H9 (cell line): ENCODE measurements around the gene C1orf185. TPM values are rescaled to one million over a fixed set of nuclear protein-coding genes. Genes with fewer than 3 reads are reported as not detected.

Experiments
- DNase-seq: peaks from one replicate; pipeline ENCODE4 v3.0.0-alpha.2; 2017
- H2AFZ ChIP-seq: one replicate; pipeline ENCODE4 v1.6.1; 2013; ENCODE audit warnings: mild to moderate bottlenecking, low read length, control low read depth, moderate library complexity
- H2AK5ac ChIP-seq: 2 replicates; pipeline ENCODE4 v1.6.1; 2013; ENCODE audit warnings: low read length, control low read depth, mixed read lengths; ENCODE audit not compliant: insufficient read length
- H2BK120ac ChIP-seq: one replicate; pipeline ENCODE4 v1.6.1; 2013; ENCODE audit warnings: low read depth, mild to moderate bottlenecking, low read length, control low read depth, inconsistent platforms; ENCODE audit not compliant: poor library complexity, severe bottlenecking
- H2BK12ac ChIP-seq: 2 replicates; pipeline ENCODE4 v1.6.1; 2013; ENCODE audit warnings: low read length, control low read depth, mixed read lengths, low read depth; ENCODE audit not compliant: insufficient read length
- H2BK15ac ChIP-seq: 2 replicates; pipeline ENCODE4 v1.6.1; 2013; ENCODE audit warnings: low read depth, low read length, control low read depth
- H2BK20ac ChIP-seq: one replicate; pipeline ENCODE4 v1.6.1; 2013; ENCODE audit warnings: low read depth, mild to moderate bottlenecking, low read length, control low read depth, inconsistent platforms; ENCODE audit not compliant: poor library complexity, severe bottlenecking
- H2BK5ac ChIP-seq: 2 replicates; pipeline ENCODE4 v1.6.1; 2013; ENCODE audit warnings: low read length, control low read depth, mixed read lengths; ENCODE audit not compliant: insufficient read length
- H3K14ac ChIP-seq: 2 replicates; pipeline ENCODE4 v1.6.1; 2013; ENCODE audit warnings: low read length, control low read depth; ENCODE audit not compliant: insufficient read depth
- H3K18ac ChIP-seq: 2 replicates; pipeline ENCODE4 v1.6.1; 2013; ENCODE audit warnings: low read depth, mild to moderate bottlenecking, mixed read lengths, low read length, control low read depth; ENCODE audit not compliant: insufficient read length
- H3K23ac ChIP-seq: 2 replicates; pipeline ENCODE4 v1.6.1; 2013; ENCODE audit warnings: low read length, control low read depth, mixed read lengths, low read depth; ENCODE audit not compliant: insufficient read length
- H3K23me2 ChIP-seq: 2 replicates; pipeline ENCODE4 v1.6.1; 2013; ENCODE audit warnings: low read depth, mild to moderate bottlenecking, mixed read lengths, low read length, control low read depth; ENCODE audit not compliant: insufficient read length, poor library complexity, severe bottlenecking
- H3K27ac ChIP-seq: 2 replicates; pipeline ENCODE4 v1.5.1; 2013; ENCODE audit warnings: low read length, control low read depth, mixed read lengths, low read depth; ENCODE audit not compliant: insufficient read length
- H3K27me3 ChIP-seq: 2 replicates; pipeline ENCODE4 v1.6.1; 2013; ENCODE audit warnings: low read length, control low read depth, inconsistent platforms; ENCODE audit not compliant: insufficient read depth
- H3K4ac ChIP-seq: 2 replicates; pipeline ENCODE4 v1.6.1; 2013; ENCODE audit warnings: low read depth, mild to moderate bottlenecking, control low read depth, inconsistent platforms, low read length, moderate library complexity
- H3K4me1 ChIP-seq: 2 replicates; pipeline ENCODE4 v1.6.1; 2013; ENCODE audit warnings: low read length, control low read depth, inconsistent platforms; ENCODE audit not compliant: insufficient read depth
- H3K4me2 ChIP-seq: 2 replicates; pipeline ENCODE4 v1.6.1; 2013; ENCODE audit warnings: low read length, control low read depth, mixed read lengths; ENCODE audit not compliant: insufficient read length, insufficient read depth
- H3K56ac ChIP-seq: 2 replicates; pipeline ENCODE4 v1.6.1; 2013; ENCODE audit warnings: low read depth, mild to moderate bottlenecking, mixed read lengths, low read length, control low read depth; ENCODE audit not compliant: insufficient read length
- H3K79me1 ChIP-seq: 2 replicates; pipeline ENCODE4 v1.6.1; 2013; ENCODE audit warnings: low read depth, mild to moderate bottlenecking, moderate library complexity, low read length, control low read depth, inconsistent platforms; ENCODE audit not compliant: insufficient read depth, poor library complexity, severe bottlenecking
- H3K79me2 ChIP-seq: 2 replicates; pipeline ENCODE4 v1.6.1; 2013; ENCODE audit warnings: low read length, control low read depth, inconsistent platforms; ENCODE audit not compliant: insufficient read depth
- H3K9ac ChIP-seq: 2 replicates; pipeline ENCODE4 v1.6.1; 2013; ENCODE audit warnings: low read length, control low read depth, mixed read lengths; ENCODE audit not compliant: insufficient read length; ENCODE audit errors: extremely low read depth
- H3K9me3 ChIP-seq: one replicate; pipeline ENCODE4 v1.6.1; 2013; ENCODE audit warnings: low read depth, low read length, inconsistent platforms; ENCODE audit not compliant: control insufficient read depth
- H3T11ph ChIP-seq: one replicate; pipeline ENCODE4 v1.6.1; 2013; ENCODE audit warnings: mild to moderate bottlenecking, low read length, control low read depth, inconsistent platforms
- H4K20me1 ChIP-seq: one replicate; pipeline ENCODE4 v1.6.1; 2013; ENCODE audit not compliant: control insufficient read depth, insufficient read length, insufficient read depth
- H4K5ac ChIP-seq: 2 replicates; pipeline ENCODE4 v1.6.1; 2013; ENCODE audit warnings: low read depth, mild to moderate bottlenecking, mixed read lengths, low read length, control low read depth; ENCODE audit not compliant: insufficient read length
- H4K8ac ChIP-seq: replicated peaks from 2 replicates; pipeline ENCODE4 v1.6.1; 2013; ENCODE audit warnings: low read length, control low read depth, mixed read lengths, low read depth; ENCODE audit not compliant: insufficient read length
- H4K91ac ChIP-seq: 2 replicates; pipeline ENCODE4 v1.6.1; 2013; ENCODE audit warnings: low read depth, mild to moderate bottlenecking, moderate library complexity, mixed read lengths, low read length, control low read depth; ENCODE audit not compliant: insufficient read length
- H3K27ac Mint-ChIP-seq, 3 experiments: 2 replicates in 2 of 3; 3 replicates in 1 of 3; pipeline ENCODE4 v1.8.0; 2020 to 2021; ENCODE audit warnings: mixed read lengths in 3 of 3, mild to moderate bottlenecking in 1 of 3, moderate library complexity in 1 of 3
- H3K27me3 Mint-ChIP-seq: 2 replicates; pipeline ENCODE4 v1.8.0; 2021; ENCODE audit warnings: low read depth, mild to moderate bottlenecking, moderate library complexity, mixed read lengths
- H3K36me3 Mint-ChIP-seq, 3 experiments: 2 replicates in 2 of 3; 3 replicates in 1 of 3; pipeline ENCODE4 v1.8.0; 2020 to 2021; ENCODE audit warnings: low read depth in 3 of 3, mixed read lengths in 3 of 3; ENCODE audit not compliant: insufficient read depth in 1 of 3
- H3K4me1 Mint-ChIP-seq, 2 experiments: 2 replicates each; pipeline ENCODE4 v1.8.0; 2020; ENCODE audit warnings: mixed read lengths in 2 of 2
- H3K4me3 Mint-ChIP-seq, 2 experiments: 2 replicates in 1 of 2; 3 replicates in 1 of 2; pipeline ENCODE4 v1.8.0; 2020 to 2021; ENCODE audit warnings: mild to moderate bottlenecking in 2 of 2, mixed read lengths in 2 of 2, moderate library complexity in 1 of 2
- H3K9me3 Mint-ChIP-seq, 2 experiments: 2 replicates in 1 of 2; 3 replicates in 1 of 2; pipeline ENCODE4 v1.8.0; 2020; ENCODE audit warnings: mild to moderate bottlenecking in 2 of 2, mixed read lengths in 2 of 2, moderate library complexity in 1 of 2
- WGBS: extraction: QIAGEN DNeasy Blood & Tissue Kit; methylation state at CpG from one replicate; pipeline ENCODE4 v1.1.7; 2013; ENCODE audit warnings: missing lambda C conversion rate, low lambda C conversion rate, mixed read lengths; ENCODE audit not compliant: insufficient read length; ENCODE audit errors: extremely low coverage; 5-methylcytosine and 5-hydroxymethylcytosine counted together
- total RNA-seq: library from RNA; stranded (reverse); gene quantifications from 2 replicates; pipeline ENCODE4 v1.2.1, GENCODE V29; 2021
- TF ChIP-seq, protein P1 (sequence below): fragments of 200-600 bp; sonication (generic); conservative IDR thresholded peaks from 3 replicates; pipeline ENCODE4 v1.8.0; 2021; ENCODE audit warnings: antibody characterized with exemption, mild to moderate bottlenecking

The C1orf185 gene
- total RNA-seq, 1 experiment from 2014 or later = not detected

DNA sequence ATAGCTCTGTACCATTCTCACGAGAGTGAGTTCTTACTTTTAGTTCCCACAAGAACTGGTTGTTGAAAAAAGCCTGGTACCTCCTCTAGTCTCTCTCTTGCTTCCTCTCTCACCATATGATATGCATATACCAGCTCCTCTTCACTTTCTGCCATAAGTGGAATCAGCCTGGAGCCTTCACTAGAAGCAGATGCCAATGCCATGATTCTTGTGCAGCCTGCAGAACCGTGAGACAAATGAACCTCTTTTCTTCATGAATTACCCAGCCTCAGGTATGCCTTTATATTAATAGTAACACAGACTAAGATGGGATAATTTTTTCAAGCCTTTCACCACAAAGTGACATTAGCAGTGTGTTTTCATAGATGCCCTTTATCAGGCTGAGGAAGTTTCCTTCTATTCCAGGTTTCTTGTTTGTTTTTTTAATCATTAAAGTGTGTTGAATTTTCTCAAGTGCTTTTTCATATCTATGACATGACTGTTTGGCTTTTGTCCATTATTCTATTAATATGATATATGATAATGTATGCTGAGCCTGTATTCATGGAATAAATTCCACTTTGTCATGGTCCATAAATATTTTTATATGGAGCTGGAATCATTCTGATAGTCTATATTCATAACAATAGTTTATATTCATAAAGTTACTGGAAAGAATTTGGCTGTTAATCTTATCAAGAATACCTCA, 40.7 kb upstream of the C1orf185 start:
- Histone ChIP-seq H4K8ac (no peak overlapping the region), H3K79me1 (no peaks in the 10 kb centered on the region), H4K5ac (no peak overlapping the region), H3K23ac (no peak overlapping the region), H3K79me2 (no peaks in the 10 kb centered on the region), H2BK15ac (no peak overlapping the region), H3K4ac (no peak overlapping the region), H3K4me1 (no peaks in the 10 kb centered on the region), H3K4me2 (no peak overlapping the region), H2AFZ (no peak overlapping the region), H3K14ac (no peak overlapping the region), H4K20me1 (no peaks in the 10 kb centered on the region), H3K18ac (no peak overlapping the region), H3K27ac (no peak overlapping the region), H4K91ac (no peak overlapping the region), H2BK5ac (no peak overlapping the region), H3K27me3 (no peaks in the 10 kb centered on the region), H2BK20ac (no peak overlapping the region), H2BK12ac (no peak overlapping the region), H2BK120ac (no peak overlapping the region), H3K9ac (no peak overlapping the region), H3K23me2 (no peaks in the 10 kb centered on the region), H3K56ac (no peak overlapping the region), H2AK5ac (no peak overlapping the region), H3K9me3 (no peaks in the 10 kb centered on the region), H3T11ph (no peak overlapping the region)
- TF ChIP-seq, protein P1, sequence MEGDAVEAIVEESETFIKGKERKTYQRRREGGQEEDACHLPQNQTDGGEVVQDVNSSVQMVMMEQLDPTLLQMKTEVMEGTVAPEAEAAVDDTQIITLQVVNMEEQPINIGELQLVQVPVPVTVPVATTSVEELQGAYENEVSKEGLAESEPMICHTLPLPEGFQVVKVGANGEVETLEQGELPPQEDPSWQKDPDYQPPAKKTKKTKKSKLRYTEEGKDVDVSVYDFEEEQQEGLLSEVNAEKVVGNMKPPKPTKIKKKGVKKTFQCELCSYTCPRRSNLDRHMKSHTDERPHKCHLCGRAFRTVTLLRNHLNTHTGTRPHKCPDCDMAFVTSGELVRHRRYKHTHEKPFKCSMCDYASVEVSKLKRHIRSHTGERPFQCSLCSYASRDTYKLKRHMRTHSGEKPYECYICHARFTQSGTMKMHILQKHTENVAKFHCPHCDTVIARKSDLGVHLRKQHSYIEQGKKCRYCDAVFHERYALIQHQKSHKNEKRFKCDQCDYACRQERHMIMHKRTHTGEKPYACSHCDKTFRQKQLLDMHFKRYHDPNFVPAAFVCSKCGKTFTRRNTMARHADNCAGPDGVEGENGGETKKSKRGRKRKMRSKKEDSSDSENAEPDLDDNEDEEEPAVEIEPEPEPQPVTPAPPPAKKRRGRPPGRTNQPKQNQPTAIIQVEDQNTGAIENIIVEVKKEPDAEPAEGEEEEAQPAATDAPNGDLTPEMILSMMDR = no peak
- DNase-seq = no peak
- Mint-ChIP-seq H3K4me1 (peaks cover 0 to 2% of the 10 kb centered on the region in 2 experiments; a peak in 1 of 4 replicates), H3K36me3 (peaks cover 0 to 6% (median 0%) of the 10 kb centered on the region in 3 experiments; a peak in 2 of 7 replicates), H3K27me3 (peaks cover 2% of the 10 kb centered on the region; the same call in 1 of the 2 replicates), H3K4me3 (no peak overlapping the region), H3K9me3 (peaks cover 7 to 8% of the 10 kb centered on the region in 2 experiments; a peak in 4 of 5 replicates), H3K27ac (no peak overlapping the region)
- no CpG with 5 or more reads among the region's 2 CpGs for WGBS
